HG02798 (cell line): ENCODE results near the gene CXorf38.

Experiments used
- ATAC-seq: cut with Tn5 transposase; IDR thresholded peaks from one replicate; pipeline ENCODE4 v1.9.1; 2021; ENCODE audit warnings: mild to moderate bottlenecking; ENCODE audit not compliant: unreplicated experiment, poor library complexity

Gene CXorf38

DNA sequence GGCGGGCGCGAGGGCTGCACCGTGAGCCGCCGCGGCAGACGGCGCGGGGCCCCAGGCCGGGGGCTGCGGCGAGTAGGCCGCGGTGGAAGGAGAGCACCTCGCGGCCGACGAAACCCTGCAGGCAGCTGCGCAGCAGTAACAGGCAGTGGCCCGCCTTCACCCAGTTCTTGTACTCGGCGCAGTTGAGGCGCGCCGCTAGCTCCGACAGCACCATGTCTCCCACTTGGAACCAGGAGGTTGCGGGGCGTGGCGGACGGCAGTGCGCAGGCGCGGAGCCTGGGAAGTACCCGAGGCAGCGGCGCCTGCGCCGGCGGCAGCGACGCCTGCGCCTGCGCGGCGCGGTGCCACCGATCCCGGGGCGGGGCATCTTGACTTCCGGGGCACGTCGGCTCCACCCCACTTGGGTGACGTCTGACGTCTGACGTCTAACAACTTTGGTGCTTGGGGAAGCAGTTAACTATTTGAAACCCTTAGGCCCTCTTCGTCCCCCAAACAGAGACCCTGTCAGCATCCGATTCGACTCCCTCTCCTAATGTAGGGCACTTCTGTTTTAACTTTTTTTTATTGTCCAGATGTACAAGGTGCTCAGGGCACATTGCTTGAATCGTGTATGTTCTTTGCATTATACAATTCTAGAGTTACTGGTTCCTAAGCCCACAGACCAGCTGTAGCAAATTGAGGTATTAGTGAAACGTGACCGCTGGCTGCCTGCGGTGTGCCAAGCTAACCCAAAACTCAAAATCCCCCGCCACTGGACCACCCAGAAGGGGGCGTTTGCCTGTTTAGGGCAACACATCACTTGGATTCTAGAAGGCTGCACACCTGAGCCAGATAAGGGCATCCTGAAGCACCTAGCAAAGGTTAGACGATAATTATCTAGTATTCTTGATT, at the start of gene CXorf38:
CXorf38 (minus strand) TSS at position 255 of the 891 bp plus-strand sequence; CDS start at position 214, 41 bp downstream.
- ATAC-seq = peak; percentile 84

DNA sequence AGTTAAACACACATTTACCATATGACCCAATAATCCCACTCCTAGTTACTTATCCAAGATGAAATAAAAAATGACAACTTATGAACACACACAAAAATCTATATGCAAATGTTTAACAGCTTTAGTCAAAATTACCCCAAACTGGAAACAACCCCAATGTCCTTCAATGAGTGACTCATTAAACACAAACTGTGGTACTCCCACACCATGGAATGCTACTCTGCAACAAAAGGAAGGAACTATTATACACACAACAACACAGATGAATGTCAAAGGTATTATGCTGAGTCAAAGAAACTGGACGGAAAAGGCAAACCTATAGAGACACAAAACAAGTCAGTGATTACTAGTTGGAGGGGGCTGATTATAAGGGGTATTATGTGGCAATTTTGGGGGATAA, 47.4 kb upstream of the CXorf38 start:
- ATAC-seq = no peak

- no peak for ATAC-seq
These were observed 41.6 kb upstream of the CXorf38 start for GRCh38 chrX:40688929-40689328.

- no peak for ATAC-seq
These were observed 39.8 kb upstream of the CXorf38 start for GRCh38 chrX:40687169-40687568.

DNA sequence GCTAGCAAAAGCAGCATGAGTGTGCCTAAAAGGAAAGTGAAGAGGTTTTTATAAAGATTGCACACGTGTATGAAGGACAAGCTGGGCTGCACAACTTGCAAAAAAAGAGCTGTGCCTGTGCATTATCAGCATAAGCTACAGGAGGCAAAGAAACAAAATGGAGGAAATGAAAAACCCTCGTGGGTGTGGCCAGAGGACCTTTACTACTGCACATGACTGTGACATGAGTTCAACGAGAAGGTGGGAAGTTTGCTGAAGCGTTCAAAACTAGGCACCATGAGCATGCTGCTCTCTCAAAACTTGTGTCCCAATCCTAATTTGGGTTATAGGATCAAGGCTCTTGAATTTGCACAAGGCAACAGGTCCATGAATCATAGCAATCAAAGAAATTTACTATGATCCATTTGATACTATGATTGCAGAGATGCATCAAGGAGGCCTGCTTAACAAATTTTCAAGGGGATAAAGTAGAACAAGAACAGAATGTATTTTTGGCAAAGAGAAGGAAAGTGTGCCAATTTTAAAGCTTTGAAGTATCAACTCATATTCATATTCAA, 38.1 kb upstream of the CXorf38 start:
- ATAC-seq = no peak

DNA sequence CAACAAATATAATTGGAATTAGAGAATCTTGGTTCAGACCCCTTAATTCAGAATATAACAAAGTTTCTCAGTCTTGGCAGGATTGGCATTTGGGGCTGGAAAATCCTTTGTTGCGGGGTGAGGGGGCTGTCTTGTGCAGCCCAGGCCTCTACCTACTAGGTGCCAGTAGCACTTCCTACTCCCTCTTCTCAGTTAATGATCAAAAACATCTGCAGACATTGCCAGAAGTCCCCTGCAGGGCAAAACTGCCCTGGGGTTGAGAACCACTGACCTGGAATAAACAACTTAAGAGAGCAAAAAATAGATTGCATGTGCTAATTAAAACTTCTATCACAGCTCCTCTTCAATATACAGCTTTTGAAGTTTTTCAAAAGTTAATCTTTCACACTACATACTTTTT, 36.7 kb upstream of the CXorf38 start:
- no peak for ATAC-seq

- no peak for ATAC-seq
These were observed 35.9 kb upstream of the CXorf38 start for GRCh38 chrX:40683245-40683644.

GRCh38 chrX:40671126-40671525, 23.8 kb upstream of the CXorf38 start:
- no peak for ATAC-seq

GRCh38 chrX:40663880-40664630, 16.7 kb upstream of the CXorf38 start:
- no peak for ATAC-seq

GRCh38 chrX:40663078-40663740, 15.8 kb upstream of the CXorf38 start:
- ATAC-seq = no peak

- no peak for ATAC-seq
These were observed 14.1 kb upstream of the CXorf38 start for GRCh38 chrX:40661489-40661888.

DNA sequence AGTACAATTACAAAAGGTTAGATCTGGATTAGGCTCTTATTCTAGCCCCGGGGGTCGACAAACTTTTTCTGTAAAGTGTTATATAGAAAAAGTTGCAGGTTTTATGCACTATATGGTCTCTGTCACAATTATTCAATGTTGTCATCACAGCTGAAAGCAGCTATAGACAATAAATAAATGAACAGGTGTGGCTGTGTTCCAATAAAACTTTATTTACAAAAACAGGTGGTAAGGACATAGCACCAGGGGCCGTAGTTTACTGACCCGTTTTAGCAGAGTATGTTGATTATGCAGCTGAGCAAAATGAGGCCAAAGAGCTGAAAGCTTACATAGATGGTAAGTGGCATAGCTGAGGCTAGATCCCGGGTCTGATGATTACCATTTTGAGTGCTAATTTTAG, 13.0 kb upstream of the CXorf38 start:
- ATAC-seq = no peak

GRCh38 chrX:40653535-40653934, 6.2 kb upstream of the CXorf38 start:
- no peak for ATAC-seq

DNA sequence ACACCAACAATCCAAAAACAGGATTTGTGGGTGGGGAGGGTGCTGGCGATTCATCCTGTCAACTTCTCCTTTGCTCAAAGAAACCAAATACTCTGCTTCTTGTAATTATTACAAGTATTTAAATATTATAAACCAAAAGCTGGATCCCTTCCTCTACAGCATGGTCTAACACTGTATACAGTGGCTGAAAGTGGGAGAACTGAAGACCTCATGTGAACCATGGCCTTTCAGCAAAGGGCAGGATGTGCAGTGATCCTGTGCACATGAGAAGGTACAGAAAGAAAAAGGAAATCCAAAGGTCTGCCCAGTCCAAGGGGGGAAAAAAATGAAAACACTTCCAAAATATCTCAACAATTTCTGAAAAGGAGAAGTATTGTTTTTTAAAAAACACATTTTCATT, 5.3 kb upstream of the CXorf38 start:
- ATAC-seq = no peak

- ATAC-seq = no peak
These were observed 4.4 kb upstream of the CXorf38 start for GRCh38 chrX:40651620-40652223.

DNA sequence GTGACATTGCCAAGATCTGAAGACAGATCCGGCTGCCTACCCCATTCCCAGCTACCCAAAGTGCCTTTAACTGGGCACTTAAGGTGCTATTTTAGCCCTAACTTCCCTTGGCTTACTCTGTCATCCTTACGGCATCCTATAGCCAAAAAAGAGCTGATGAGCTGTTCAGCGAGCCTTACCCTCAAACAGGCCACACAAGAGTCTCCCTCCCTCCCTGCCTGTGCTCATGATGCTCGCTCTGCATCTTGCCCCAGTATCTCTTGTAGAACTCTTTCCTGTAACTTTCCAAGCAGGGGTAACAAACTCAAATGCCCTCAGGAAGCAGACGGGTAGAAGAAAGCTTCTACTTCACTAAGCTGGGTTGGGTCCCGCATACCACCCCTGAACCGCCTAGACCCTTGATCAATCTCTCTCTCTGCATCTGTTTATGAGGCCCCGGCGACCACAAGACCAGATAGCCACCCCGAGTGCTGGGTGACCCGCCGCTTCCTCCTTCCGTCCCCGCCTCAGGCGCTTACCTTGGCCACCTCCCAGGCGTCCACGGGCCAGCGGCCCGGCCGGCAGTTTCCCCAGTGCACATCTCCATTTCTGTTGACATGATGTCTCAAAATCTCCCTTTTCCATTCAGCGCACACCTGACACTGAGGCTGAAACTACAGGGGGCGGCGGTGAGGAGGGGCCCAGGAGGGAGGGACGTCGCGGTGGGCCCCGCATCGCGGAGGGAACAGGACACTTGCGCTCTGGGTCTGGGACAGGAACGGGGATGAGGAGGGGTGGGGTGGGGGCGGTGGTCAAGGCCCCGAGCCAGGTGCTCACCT, 663 bp downstream of the CXorf38 start:
- peak; percentile 28 for ATAC-seq

DNA sequence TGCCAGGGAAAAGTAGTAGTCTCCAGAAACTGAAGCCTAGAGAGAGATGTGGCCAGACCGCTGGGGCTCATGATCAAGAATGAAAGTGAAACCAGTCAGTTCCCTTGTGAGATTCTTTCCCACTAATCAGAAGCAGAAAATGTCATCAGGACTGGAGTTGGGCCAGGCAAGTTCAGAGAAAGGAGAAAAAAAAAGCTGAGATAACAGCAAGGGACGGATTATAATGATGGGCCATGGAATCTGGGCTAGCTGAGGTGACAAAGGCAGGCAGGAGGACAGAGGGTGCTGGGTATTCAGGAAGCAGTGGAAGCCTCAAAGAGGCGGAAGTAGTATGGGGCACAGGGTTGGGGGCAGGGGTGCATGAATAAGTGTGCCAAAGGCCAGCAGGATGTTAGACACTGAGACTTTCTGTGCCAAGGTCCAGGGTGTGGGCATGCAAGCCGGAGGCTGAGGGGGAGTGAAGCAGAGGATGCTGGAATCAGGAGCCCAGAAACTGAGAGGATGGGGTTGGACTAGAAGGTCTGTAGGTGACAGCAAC, 2.5 kb downstream of the CXorf38 start:
- ATAC-seq = no peak

DNA sequence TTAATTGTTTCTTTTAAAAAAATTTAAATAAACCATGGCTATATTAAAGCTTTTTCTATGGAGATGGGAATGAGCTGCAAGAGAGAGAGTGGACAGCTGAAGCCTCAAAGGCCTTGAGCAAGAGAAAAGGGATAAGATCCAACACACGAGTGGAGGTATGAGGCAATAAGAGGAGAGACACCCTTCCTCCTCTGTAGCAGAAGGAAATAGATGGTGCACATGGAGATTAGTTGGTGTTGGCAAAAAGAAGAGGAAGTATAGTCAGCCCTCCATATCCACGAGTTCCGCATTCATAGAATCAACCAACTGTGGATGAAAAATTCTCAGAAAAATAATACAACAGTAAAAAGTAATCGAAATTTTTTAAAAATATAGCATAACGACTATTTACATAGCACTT, 3.2 kb downstream of the CXorf38 start:
- no peak for ATAC-seq

DNA sequence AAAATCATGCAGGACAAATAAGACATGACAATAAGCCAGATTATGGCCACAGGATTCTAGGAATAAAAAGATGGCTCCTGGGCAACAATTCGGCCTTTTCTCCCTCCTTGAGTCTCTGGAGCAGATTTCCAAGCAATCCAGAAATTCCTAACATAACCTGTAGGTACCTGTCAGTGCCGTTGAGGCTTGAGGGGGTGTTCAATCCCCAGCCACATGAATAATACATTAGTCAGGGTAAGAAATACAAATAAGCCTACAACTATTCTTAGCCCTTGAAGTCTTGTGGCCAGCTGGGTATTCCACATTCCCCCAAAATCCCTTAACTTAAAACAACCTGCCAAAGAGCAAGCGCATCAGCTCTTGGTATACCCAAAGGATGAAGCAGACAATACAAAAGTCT, 9.7 kb downstream of the CXorf38 start:
- no peak for ATAC-seq
